ENCODE results near the gene FCHSD2.
"Not testable (repeated sequence)": the region's sequence is repeated elsewhere in the genome, so short reads cannot be mapped to it uniquely, and the experiment has no call there.

FCHSD2 gene

GRCh38 chr11:72918851-72919250 lies 223.3 kb downstream of the FCHSD2 start:
- no peak for DNase-seq

GRCh38 chr11:72912253-72912652 lies 229.9 kb downstream of the FCHSD2 start:
- DNase-seq = no peak

GRCh38 chr11:72909558-72910388 lies 232.3 kb downstream of the FCHSD2 start:
- DNase-seq = not testable (repeated sequence)

- DNase-seq = no peak
Observed at GRCh38 chr11:72908032-72908676, 234.0 kb downstream of the FCHSD2 start.

- DNase-seq = no peak
Observed at GRCh38 chr11:72904016-72904415, 238.1 kb downstream of the FCHSD2 start.

GRCh38 chr11:72901374-72901773 lies 240.7 kb downstream of the FCHSD2 start:
- DNase-seq = no peak

- no peak for DNase-seq
Observed at GRCh38 chr11:72900013-72900412, 242.1 kb downstream of the FCHSD2 start.

- no peak for DNase-seq
Observed at GRCh38 chr11:72899238-72899637, 242.9 kb downstream of the FCHSD2 start.

- no peak for DNase-seq
Observed at GRCh38 chr11:72897506-72897905, 244.6 kb downstream of the FCHSD2 start.

- DNase-seq = no peak
Observed at GRCh38 chr11:72896431-72896830, 245.7 kb downstream of the FCHSD2 start.

GRCh38 chr11:72890881-72891280 lies 251.2 kb downstream of the FCHSD2 start:
- no peak for DNase-seq

- DNase-seq = no peak
Observed at GRCh38 chr11:72886619-72887018, 255.5 kb downstream of the FCHSD2 start.

GRCh38 chr11:72885749-72886609 lies 256.1 kb downstream of the FCHSD2 start:
- DNase-seq = no peak

- no peak for DNase-seq
Observed at GRCh38 chr11:72876147-72876546, 266.0 kb downstream of the FCHSD2 start.

GRCh38 chr11:72875736-72876135 lies 266.4 kb downstream of the FCHSD2 start:
- no peak for DNase-seq

GRCh38 chr11:72872012-72872411 lies 270.1 kb downstream of the FCHSD2 start:
- DNase-seq = no peak

GRCh38 chr11:72871119-72871518 lies 271.0 kb downstream of the FCHSD2 start:
- no peak for DNase-seq

GRCh38 chr11:72869831-72870230 lies 272.3 kb downstream of the FCHSD2 start:
- no peak for DNase-seq

- DNase-seq = no peak
Observed at GRCh38 chr11:72867970-72868369, 274.1 kb downstream of the FCHSD2 start.

- no peak for DNase-seq
Observed at GRCh38 chr11:72864702-72865655, 277.1 kb downstream of the FCHSD2 start.

GRCh38 chr11:72863916-72864315 lies 278.2 kb downstream of the FCHSD2 start:
- no peak for DNase-seq

- no peak for DNase-seq
Observed at GRCh38 chr11:72863091-72863490, 279.0 kb downstream of the FCHSD2 start.
